DND-41 (cell line): ENCODE results near the gene RAD9A.
A peak's percentile ranks its signal among the peaks of the same experiment; 100 is the strongest.

Experiments
- ATAC-seq: fragments of 200-7000 bp; cut with Tn5 transposase; 3 replicates; pipeline ENCODE4 v1.9.1; 2021; ENCODE audit warnings: low read depth; ENCODE audit not compliant: insufficient read depth
- DNase-seq: peaks from one replicate; pipeline ENCODE4 v3.0.0-alpha.2; 2020
- H2AFZ ChIP-seq: 2 replicates; pipeline ENCODE4 v1.6.0; 2012; ENCODE audit warnings: low read depth, low read length
- H3K27ac ChIP-seq: 2 replicates; pipeline ENCODE4 v1.5.1; 2012; ENCODE audit warnings: low read length, inconsistent platforms
- H3K27me3 ChIP-seq: fragments of 200-600 bp; sonication (generic); 2 replicates; pipeline ENCODE4 v1.6.0; 2012; ENCODE audit warnings: low read length, mild to moderate bottlenecking, inconsistent platforms; ENCODE audit not compliant: insufficient read depth, poor library complexity
- H3K36me3 ChIP-seq: 2 replicates; pipeline ENCODE4 v1.5.1; 2012; ENCODE audit warnings: low read length, inconsistent platforms; ENCODE audit not compliant: insufficient read depth
- H3K4me1 ChIP-seq: 2 replicates; pipeline ENCODE4 v1.5.1; 2012; ENCODE audit warnings: mild to moderate bottlenecking, low read length; ENCODE audit not compliant: insufficient read depth
- H3K4me2 ChIP-seq: 2 replicates; pipeline ENCODE4 v1.6.0; 2012; ENCODE audit warnings: mild to moderate bottlenecking, moderate library complexity, low read length, inconsistent platforms; ENCODE audit not compliant: insufficient read depth
- H3K4me3 ChIP-seq, 2 experiments: fragments of 200-600 bp in 1 of 2; shearing (Covaris generic) in 1 of 2; 2 replicates each; pipeline ENCODE4 v1.5.1; 2012 to 2016; ENCODE audit warnings: inconsistent platforms in 2 of 2, low read length in 2 of 2, mild to moderate bottlenecking in 2 of 2, low read depth in 1 of 2, moderate library complexity in 1 of 2
- H3K79me2 ChIP-seq: 2 replicates; pipeline ENCODE4 v1.6.0; 2012; ENCODE audit warnings: low read length, inconsistent platforms; ENCODE audit not compliant: insufficient read depth
- H3K9ac ChIP-seq: 2 replicates; pipeline ENCODE4 v1.6.0; 2012; ENCODE audit warnings: low read depth, mild to moderate bottlenecking, inconsistent platforms, low read length, moderate library complexity
- H3K9me3 ChIP-seq: 2 replicates; pipeline ENCODE4 v1.5.1; 2012; ENCODE audit warnings: low read length, moderate library complexity, mild to moderate bottlenecking, inconsistent platforms; ENCODE audit not compliant: insufficient read depth, severe bottlenecking
- H4K20me1 ChIP-seq: 2 replicates; pipeline ENCODE4 v1.6.0; 2012; ENCODE audit warnings: low read length; ENCODE audit not compliant: insufficient read depth
- EZH2 ChIP-seq: IDR thresholded peaks from 3 replicates; pipeline ENCODE4 v1.6.1; 2012; ENCODE audit warnings: borderline replicate concordance, low read depth, mild to moderate bottlenecking, moderate library complexity, low read length, inconsistent platforms; ENCODE audit not compliant: severe bottlenecking
- TF ChIP-seq, protein P1 (sequence below): IDR thresholded peaks from 2 replicates; pipeline ENCODE4 v1.5.1; 2012; ENCODE audit warnings: borderline replicate concordance, low read length, moderate library complexity, mild to moderate bottlenecking; ENCODE audit not compliant: poor library complexity, severe bottlenecking; ENCODE audit errors: extremely low read depth

RAD9A gene

DNA sequence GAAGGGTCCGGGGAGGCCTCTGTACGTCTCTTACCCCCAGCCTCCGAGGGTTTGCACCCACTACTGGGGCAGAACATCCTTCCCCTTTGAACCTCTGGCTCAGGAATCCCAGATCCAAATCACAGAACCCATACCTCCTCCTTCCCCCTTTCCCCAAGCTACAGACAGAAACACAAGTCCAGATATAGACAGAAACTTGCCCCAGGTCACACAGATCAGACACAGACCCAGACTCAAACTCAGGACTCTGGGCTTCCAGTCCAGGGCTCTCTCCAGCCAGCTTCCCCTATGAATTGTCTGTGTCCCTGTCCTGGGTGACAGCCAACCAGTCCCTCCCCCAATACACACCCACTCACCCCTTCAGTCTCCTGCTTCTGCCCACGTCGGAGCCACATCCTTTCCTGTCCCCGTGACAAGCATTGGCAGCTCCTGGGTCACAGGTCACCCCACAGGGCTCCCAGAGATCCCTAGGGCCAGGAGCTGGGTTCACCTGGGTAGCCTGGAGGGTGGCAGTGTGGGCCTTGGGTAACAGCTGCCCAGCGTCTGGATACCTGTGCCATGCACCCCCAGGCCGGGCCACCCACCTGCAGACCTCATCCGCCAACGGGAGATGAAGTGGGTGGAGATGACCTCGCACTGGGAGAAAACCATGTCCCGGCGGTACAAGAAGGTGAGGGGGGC, 12.9 kb downstream of the RAD9A start:
- peak overlapping the region; percentile 99 for H3K9ac ChIP-seq
- H3K4me3 ChIP-seq = peak overlapping the region; percentile 86 to 97
- peaks cover 90% of the 10 kb centered on the region for H3K4me1 ChIP-seq
- ATAC-seq (no peak), DNase-seq (peak; percentile 65)
- peaks cover 56% of the 10 kb centered on the region for H3K36me3 ChIP-seq
- no peak overlapping the region for H2AFZ ChIP-seq
- H3K27me3 ChIP-seq = no peaks in the 10 kb centered on the region
- H3K79me2 ChIP-seq = peaks cover 80% of the 10 kb centered on the region
- no peak for TF ChIP-seq EZH2
- TF ChIP-seq, protein P1, sequence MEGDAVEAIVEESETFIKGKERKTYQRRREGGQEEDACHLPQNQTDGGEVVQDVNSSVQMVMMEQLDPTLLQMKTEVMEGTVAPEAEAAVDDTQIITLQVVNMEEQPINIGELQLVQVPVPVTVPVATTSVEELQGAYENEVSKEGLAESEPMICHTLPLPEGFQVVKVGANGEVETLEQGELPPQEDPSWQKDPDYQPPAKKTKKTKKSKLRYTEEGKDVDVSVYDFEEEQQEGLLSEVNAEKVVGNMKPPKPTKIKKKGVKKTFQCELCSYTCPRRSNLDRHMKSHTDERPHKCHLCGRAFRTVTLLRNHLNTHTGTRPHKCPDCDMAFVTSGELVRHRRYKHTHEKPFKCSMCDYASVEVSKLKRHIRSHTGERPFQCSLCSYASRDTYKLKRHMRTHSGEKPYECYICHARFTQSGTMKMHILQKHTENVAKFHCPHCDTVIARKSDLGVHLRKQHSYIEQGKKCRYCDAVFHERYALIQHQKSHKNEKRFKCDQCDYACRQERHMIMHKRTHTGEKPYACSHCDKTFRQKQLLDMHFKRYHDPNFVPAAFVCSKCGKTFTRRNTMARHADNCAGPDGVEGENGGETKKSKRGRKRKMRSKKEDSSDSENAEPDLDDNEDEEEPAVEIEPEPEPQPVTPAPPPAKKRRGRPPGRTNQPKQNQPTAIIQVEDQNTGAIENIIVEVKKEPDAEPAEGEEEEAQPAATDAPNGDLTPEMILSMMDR = no peak
- H3K4me2 ChIP-seq = peak overlapping the region; percentile 82
- H3K27ac ChIP-seq = peak overlapping the region; percentile 89
- H4K20me1 ChIP-seq = peaks cover 15% of the 10 kb centered on the region
- H3K9me3 ChIP-seq = no peaks in the 10 kb centered on the region

DNA sequence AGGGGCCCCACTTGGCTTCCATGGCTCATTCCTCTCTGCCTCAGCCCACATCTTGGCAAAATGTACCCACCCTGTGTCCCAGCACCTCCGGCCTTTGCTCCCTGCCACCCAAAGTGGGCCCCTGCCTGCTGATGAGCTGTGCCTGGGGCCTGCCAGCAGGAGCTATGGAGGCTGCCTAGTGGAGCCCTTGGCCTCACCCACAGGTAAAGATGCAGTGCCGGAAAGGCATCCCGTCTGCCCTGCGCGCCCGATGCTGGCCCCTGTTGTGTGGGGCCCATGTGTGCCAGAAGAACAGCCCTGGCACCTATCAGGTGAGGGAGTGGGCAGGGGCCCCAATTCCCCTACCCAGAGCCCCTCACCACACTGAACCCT, 13.4 kb downstream of the RAD9A start:
- peak overlapping the region; percentile 99 for H3K9ac ChIP-seq
- peaks cover 12% of the 10 kb centered on the region for H4K20me1 ChIP-seq
- no peak for DNase-seq
- peak overlapping the region; percentile 89 for H3K27ac ChIP-seq
- H3K4me3 ChIP-seq = peak overlapping the region in 1 of 2 experiments; percentile 86; a peak in 3 of 4 replicates
- no peak overlapping the region for H2AFZ ChIP-seq
- TF ChIP-seq, protein P1 = no peak
- no peak for TF ChIP-seq EZH2
- no peaks in the 10 kb centered on the region for H3K9me3 ChIP-seq
- H3K4me1 ChIP-seq = peaks cover 91% of the 10 kb centered on the region
- ATAC-seq = no peak
- H3K27me3 ChIP-seq = no peaks in the 10 kb centered on the region
- peak overlapping the region; percentile 82 for H3K4me2 ChIP-seq
- peaks cover 51% of the 10 kb centered on the region for H3K36me3 ChIP-seq
- H3K79me2 ChIP-seq = peaks cover 75% of the 10 kb centered on the region

- H2AFZ ChIP-seq = no peak overlapping the region
- H3K4me3 ChIP-seq = peak overlapping the region in 1 of 2 experiments; percentile 86; a peak in 2 of 4 replicates
- TF ChIP-seq, protein P1 = no peak
- no peak for TF ChIP-seq EZH2
- peak overlapping the region; percentile 99 for H3K9ac ChIP-seq
- H3K27ac ChIP-seq = peak overlapping the region; percentile 89
- H3K4me1 ChIP-seq = peaks cover 91% of the 10 kb centered on the region
- H3K79me2 ChIP-seq = peaks cover 68% of the 10 kb centered on the region
- H4K20me1 ChIP-seq = peaks cover 6% of the 10 kb centered on the region
- no peaks in the 10 kb centered on the region for H3K9me3 ChIP-seq
- no peak for DNase-seq
- H3K27me3 ChIP-seq = no peaks in the 10 kb centered on the region
- H3K4me2 ChIP-seq = peak overlapping the region; percentile 82
- ATAC-seq = no peak
- peaks cover 44% of the 10 kb centered on the region for H3K36me3 ChIP-seq
Observed at GRCh38 chr11:67405688-67406339, 14.0 kb downstream of the RAD9A start.
